Hematopoietic multipotent progenitor cell treated with erythropoietin and hydrocortisone succinate and interleukin-3 and kit ligand, for 4 days (in vitro differentiated cells): ENCODE data around the gene AGAP4.
"Not testable (repeated sequence)": the region's sequence is repeated elsewhere in the genome, so short reads cannot be mapped to it uniquely, and the experiment has no call there.

Experiments used
- DNase-seq: peaks from one replicate; pipeline ENCODE4 v3.0.0-alpha.2; 2015

AGAP4 gene

GRCh38 chr10:45847400-45847799 is at the start of gene AGAP4:
TSS of gene AGAP4 (minus strand) at chr10:45847500. CDS start at chr10:45847347, 153 bp downstream.
- DNase-seq, result not testable (repeated sequence)

- DNase-seq, result not testable (repeated sequence)
These were observed 43.4 kb upstream of the AGAP4 start for GRCh38 chr10:45890721-45891120.

- not testable (repeated sequence) for DNase-seq
These were observed 42.4 kb upstream of the AGAP4 start for GRCh38 chr10:45889539-45890230.

GRCh38 chr10:45882880-45883279 is 35.6 kb upstream of the AGAP4 start:
- not testable (repeated sequence) for DNase-seq

DNA sequence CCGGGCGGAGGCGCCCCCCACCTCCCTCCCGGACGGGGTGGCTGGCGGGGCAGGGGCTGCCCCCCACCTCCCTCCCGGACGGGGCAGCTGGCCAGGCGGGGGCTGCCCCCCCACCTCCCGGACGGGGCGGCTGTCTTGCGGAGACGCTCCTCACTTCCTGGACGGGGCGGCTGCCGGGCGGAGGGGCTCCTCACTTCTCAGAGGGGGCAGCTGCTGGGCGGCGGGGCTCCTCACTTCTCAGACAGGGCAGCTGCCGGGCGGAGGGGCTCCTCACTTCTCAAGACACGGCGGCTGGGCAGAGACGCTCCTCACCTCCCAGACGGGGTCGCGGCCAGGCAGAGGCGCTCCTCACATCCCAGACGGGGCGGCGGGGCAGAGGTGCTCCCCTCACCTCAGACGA is 18.1 kb upstream of the AGAP4 start:
- DNase-seq, result not testable (repeated sequence)

DNA sequence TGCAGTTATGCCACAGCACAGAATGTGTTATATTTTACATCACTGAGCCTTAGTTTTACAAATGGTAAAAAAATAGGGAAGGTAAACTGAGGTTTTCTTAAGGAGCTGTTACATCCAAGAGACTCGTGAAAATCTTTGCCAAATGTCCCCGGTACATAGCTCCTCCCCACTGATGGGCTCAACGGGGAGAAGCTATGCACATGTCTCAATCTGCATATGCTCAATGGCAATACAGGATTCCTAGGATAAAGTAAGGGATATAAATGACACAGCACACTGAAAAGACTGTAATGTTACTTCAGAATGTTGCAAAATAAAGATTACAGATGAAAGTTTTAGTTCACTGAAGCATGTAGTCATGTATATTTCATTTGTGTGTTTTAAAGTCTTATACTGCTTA is 17.0 kb upstream of the AGAP4 start:
- not testable (repeated sequence) for DNase-seq

- DNase-seq, result not testable (repeated sequence)
These were observed 16.3 kb upstream of the AGAP4 start for GRCh38 chr10:45863632-45864031.

GRCh38 chr10:45857931-45858330 is 10.6 kb upstream of the AGAP4 start:
- not testable (repeated sequence) for DNase-seq

GRCh38 chr10:45848467-45848866 is 1.2 kb upstream of the AGAP4 start:
- DNase-seq, result peak; percentile 20

GRCh38 chr10:45822918-45823317 is 24.4 kb downstream of the AGAP4 start:
- not testable (repeated sequence) for DNase-seq

DNA sequence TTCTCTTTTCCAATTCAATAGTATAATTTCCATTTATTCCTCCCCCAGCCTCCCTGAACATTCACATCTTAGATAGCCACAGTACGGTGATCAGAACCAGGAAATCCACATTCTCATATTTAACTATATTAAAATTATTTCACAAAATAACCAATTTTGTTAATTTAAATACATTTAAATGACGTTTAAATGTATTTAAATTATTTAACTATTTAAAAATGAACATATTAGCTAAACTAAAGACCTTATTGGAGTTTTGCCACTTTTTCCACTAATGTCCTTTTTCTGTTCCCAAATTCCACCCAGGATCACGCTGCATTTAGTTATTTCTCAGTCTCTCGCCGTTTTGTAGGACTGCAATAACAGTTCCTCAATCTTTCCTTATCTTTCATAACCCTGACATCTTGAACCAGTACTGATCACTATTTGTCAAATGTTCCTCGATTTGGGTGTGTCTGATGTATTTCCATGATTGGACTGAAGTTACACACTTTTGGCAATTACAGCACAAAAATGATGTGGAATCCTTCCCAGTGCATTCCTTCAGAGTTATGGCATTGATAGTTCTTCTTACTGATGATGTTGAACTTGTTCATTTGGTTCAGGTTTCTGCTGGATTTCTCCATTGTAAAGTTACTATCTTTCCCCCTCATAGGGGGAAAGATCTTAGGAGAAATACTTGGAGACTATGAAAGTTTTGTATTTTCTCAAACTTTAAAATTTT is 27.0 kb downstream of the AGAP4 start:
- peak; percentile 5 for DNase-seq

DNA sequence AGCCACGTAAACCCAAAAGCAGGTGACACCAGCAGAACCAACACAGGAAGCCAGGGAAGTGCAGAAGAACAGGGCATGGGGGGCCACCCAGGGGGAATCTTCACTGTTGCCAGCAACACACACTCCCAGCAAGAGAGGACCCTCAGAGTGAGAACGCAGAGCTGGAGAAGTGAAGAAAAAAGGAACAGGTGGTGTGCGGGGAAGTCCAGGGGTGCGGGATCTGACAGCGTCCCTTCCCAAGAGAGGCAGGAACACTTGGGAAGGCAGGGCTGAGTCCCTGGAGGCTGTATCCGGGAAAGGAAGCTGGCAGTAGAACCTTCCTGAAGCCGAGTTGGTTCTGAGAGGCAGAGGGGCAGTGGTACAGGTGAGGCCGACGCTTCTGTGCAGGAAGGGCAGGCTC is 27.7 kb downstream of the AGAP4 start:
- no peak for DNase-seq

DNA sequence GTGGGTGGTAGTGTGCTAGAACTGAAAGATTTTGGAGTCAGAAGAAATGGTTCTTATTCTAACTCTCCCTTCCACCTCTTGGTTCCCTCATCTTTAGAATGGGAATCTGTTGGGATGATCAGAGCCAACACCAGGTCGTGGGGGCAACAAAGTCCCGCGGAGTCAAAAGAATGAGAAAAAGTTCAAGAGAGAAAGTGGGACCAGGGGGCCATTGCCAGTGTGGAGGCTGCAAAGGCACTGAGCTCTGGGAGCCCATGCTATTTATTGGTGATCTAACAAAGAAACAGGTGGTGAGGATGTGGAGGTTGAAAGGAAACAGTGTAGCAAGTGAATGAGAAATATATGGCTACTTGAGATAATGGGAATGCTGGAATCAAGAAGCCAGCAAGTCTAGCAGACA is 29.4 kb downstream of the AGAP4 start:
- no peak for DNase-seq

DNA sequence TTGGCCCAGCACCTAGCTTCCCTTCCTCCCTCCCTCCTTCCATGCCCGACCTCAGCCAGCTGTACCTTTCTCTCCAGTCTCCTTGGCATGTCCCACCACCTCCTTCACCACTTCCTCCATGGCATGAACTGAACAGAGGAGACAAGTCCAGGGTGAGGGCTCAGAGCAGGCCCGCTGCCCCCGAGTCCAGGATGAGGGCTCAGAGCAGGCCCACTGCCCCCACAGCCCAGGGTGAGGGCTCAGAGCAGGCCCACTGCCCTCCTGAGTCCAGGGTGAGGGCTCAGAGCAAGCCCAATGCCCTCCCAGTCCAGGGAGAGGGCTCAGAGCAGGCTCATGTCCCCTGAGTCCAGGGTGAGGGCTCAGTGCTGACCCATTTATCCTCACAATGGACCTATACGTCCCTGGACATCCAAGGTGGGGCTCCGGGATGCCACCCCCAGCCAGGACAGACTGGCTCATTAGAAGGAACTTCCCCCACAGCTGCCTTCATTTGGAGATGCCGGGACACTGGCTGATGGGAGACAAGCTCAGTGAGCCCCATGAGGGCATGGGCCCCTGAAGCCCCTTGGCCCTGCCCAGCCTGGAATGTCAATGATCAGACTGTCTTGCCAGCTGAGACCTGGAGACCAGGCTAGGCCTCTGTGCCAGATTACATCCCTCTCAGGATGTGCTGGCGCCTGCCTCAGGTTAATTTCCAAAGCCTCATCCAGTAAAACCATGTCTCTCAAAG is 30.0 kb downstream of the AGAP4 start:
- no peak for DNase-seq

GRCh38 chr10:45814146-45814545 is 33.2 kb downstream of the AGAP4 start:
- not testable (repeated sequence) for DNase-seq

DNA sequence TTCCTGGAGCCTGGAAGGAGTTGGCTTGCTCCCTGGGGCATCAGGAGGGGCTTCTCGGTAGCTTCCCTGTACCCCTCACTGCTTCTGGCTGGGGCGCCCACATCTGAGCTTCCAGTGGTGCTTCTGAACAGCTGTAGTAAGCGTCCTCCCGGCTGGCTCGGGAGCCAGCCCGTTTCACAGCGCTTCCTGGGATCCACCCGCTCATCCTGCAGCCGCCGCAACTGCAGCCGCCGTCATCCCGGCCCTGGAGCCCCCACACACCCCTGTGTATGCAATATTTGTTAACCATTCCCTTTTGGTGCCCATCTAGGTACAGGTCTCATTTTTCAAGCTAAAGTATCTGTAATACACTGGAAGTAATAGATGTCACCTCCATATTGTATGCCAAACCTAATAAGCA is 34.3 kb downstream of the AGAP4 start:
- not testable (repeated sequence) for DNase-seq

DNA sequence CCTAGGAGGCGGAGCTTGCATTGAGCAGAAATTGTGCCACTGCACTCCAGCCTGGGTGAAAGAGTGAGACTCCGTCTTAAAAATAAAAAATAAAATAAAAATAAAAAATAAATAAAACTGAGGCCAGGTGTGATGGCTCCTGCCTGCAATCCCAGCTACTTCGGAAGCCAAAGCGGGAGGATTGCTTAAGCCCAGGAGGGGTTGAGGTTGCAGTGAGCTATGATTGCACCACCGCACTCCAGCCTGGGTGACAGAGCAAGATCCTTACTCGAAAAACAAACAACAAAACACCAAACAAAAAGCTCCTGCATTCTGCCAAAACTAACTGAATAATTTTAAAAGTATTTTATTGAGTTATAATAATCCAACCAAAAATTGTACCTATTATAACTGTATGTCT is 36.2 kb downstream of the AGAP4 start:
- DNase-seq, result no peak

GRCh38 chr10:45809837-45810236 is 37.5 kb downstream of the AGAP4 start:
- DNase-seq, result peak; percentile 23

GRCh38 chr10:45804996-45805395 is 42.3 kb downstream of the AGAP4 start:
- not testable (repeated sequence) for DNase-seq

GRCh38 chr10:45803060-45804010 is 44.0 kb downstream of the AGAP4 start:
- DNase-seq, result peak; percentile 36

DNA sequence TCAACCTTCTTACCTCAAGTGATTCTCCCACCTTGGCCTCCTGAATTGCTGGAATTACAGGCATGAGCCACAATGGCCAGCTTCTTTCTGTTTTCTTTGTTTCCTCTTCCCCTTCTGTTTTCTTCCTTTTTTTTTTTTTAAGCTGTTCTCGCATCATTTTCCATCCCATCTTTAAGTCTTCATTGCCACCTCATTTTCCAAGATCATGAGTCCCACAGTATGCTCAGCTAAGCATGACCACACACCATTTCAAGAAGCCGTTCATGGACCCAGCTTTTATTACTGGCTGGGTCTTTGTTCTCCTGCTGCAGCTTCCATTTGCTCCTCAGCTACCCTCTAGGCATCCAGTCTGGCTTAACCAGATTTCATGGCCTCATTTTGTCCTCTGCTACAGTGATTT is 52.5 kb downstream of the AGAP4 start:
- DNase-seq, result not testable (repeated sequence)

DNA sequence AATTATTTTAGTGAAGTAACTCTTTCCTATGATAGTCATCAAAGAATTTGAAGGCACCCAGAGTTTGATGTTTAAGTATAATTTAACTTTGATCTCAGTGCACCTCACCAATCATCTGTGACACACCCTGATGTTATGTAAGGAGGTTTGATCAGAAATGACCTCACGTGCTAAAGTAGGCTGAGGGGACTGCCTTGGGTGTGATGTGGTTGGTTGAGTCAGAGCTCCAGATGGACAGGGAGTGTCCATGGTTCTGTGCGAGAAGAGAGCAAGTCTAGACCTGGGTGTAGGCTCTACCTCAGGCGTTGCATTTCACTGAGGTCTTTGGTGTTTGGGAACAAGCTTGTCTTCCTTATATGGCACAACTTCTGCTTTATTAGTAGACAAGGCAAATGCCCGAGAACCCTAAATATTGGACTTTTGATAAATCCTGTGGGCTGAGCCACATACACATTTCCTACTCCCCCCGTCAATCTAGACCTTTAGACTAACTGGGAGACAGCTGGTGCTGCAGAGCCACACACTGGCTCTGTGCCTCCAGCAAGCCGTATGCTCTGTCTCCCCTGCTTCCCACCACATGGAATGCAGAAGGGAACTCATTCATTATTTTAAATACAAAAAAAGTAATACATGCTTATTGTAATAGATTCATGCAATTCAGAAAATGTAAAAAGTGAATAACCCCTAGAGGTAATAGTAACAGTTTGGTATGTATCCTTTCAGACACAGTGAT is 56.4 kb downstream of the AGAP4 start:
- not testable (repeated sequence) for DNase-seq
